ENCODE data around the gene DMKN. TPM values are rescaled to one million over a fixed set of nuclear protein-coding genes. Genes with fewer than 3 reads are reported as not detected.

DMKN gene
- total and polyA plus RNA-seq, 9 of the 15 experiments (the other 6 are each of a cell fraction or from before 2014, with no cell fraction given): 0.36 to 0.53 TPM; not detected in 7

DNA sequence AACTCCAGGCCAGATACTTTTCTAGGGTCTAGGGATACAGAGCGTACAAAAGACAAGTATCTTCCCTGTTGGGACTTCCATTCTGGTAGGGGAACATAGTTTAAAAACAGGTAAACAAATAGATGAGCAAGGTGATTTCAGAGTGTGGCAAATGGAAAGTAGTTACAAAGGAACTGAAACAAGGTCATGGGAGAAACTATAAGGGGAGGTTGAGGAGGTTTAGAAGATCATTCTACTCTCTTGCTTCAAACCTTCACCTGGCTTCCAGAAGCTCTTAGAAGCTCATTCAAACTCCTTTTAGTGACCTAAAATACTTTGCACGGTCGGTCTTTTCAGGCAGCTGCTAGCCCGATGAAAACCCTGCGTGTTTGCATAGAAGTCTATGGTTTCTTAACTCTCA, 56.3 kb downstream of the DMKN start:
- ChIA-PET POLR2A (interaction anchor here (0.7 kb wide), 1 partner anchor 15 kb away, joined by 5 read pairs; no protein-coding TSS in a partner anchor), CTCF (ENCODE audit: low intra/inter-chr PET ratio) (interaction anchor here (0.5 kb wide), 1 partner anchor 40 kb away, joined by 3 read pairs; no protein-coding TSS in a partner anchor)
- Histone ChIP-seq H3K4me1 (replicated peaks in 1 of 2; ENCODE audit: control insufficient read depth in 2 of 2, insufficient read depth in 2 of 2, low read length in 2 of 2) (no peaks in the 10 kb centered on the region), H3K9me1 (ENCODE audit: control insufficient read depth, insufficient read depth, low read length) (no peaks in the 10 kb centered on the region), H3K27me3 (ENCODE audit: control insufficient read depth in 2 of 2, insufficient read depth in 2 of 2, low read length in 2 of 2) (peaks cover 16 to 38% of the 10 kb centered on the region in 2 experiments; a peak in 3 of 5 replicates), H3K4me2 (ENCODE audit: insufficient read depth, low read length) (no peak overlapping the region), H4K20me1 (replicated peaks; ENCODE audit: control insufficient read depth, insufficient read depth, low read length) (no peaks in the 10 kb centered on the region), H2AFZ (ENCODE audit: low read depth, low read length) (no peak overlapping the region), H3K9ac (ENCODE audit: insufficient read depth in 1 of 2, low read depth in 2 of 2, low read length in 2 of 2) (no peak overlapping the region), H3K4me3 (no peak overlapping the region), H3K9me3 (replicated peaks; ENCODE audit: control insufficient read depth, insufficient read depth, low read depth, low read length) (no peaks in the 10 kb centered on the region), H3K36me3 (ENCODE audit: control insufficient read depth, insufficient read depth, low read length) (no peaks in the 10 kb centered on the region), H3K27ac (ENCODE audit: extremely low read depth, low read depth, low read length) (no peak overlapping the region), H3K79me2 (ENCODE audit: control insufficient read depth, insufficient read depth, low read length) (no peaks in the 10 kb centered on the region)
- 11% methylated on average over 5 of the region's 5 CpGs for WGBS (ENCODE audit: insufficient coverage, low coverage, missing lambda C conversion rate)
- in situ Hi-C loops (cut with MboI) (no loop called here), intact Hi-C loops (cut with micrococcal nuclease) (no loop called here)
- BruUV-seq (replicated peaks): no TSS peak
- ATAC-seq (no peak), DNase-seq (ENCODE audit: extremely low read depth in 1 of 4, low spot score in 3 of 4) (peak in 1 of 4 experiments; percentile 3), FAIRE-seq (no peak)
- TF ChIP-seq, protein P1, sequence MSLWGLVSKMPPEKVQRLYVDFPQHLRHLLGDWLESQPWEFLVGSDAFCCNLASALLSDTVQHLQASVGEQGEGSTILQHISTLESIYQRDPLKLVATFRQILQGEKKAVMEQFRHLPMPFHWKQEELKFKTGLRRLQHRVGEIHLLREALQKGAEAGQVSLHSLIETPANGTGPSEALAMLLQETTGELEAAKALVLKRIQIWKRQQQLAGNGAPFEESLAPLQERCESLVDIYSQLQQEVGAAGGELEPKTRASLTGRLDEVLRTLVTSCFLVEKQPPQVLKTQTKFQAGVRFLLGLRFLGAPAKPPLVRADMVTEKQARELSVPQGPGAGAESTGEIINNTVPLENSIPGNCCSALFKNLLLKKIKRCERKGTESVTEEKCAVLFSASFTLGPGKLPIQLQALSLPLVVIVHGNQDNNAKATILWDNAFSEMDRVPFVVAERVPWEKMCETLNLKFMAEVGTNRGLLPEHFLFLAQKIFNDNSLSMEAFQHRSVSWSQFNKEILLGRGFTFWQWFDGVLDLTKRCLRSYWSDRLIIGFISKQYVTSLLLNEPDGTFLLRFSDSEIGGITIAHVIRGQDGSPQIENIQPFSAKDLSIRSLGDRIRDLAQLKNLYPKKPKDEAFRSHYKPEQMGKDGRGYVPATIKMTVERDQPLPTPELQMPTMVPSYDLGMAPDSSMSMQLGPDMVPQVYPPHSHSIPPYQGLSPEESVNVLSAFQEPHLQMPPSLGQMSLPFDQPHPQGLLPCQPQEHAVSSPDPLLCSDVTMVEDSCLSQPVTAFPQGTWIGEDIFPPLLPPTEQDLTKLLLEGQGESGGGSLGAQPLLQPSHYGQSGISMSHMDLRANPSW (CRISPR knock-in tag; IDR thresholded peaks at IDR 0.05): no peak
- TF ChIP-seq MCM7 (IDR thresholded peaks at IDR 0.05) (no peak), YY1 (IDR thresholded peaks at IDR 0.05; ENCODE audit: borderline replicate concordance in 1 of 3, control insufficient read depth in 1 of 3, extremely low read depth in 1 of 3, insufficient read depth in 3 of 3, insufficient read length in 1 of 3, insufficient replicate concordance in 2 of 3, low read depth in 1 of 3, low read length in 2 of 3) (no peak), GTF2F1 (IDR thresholded peaks at IDR 0.05; ENCODE audit: low read depth, low read length) (no peak), SMAD3 (CRISPR knock-in tag; conservative IDR thresholded peaks at IDR 0.05) (no peak), ZBTB7A (IDR thresholded peaks at IDR 0.05; ENCODE audit: borderline replicate concordance, control insufficient read depth, low read depth, low read length) (no peak)
